Measurements from ENCODE around the gene TXNDC8.

DNA sequence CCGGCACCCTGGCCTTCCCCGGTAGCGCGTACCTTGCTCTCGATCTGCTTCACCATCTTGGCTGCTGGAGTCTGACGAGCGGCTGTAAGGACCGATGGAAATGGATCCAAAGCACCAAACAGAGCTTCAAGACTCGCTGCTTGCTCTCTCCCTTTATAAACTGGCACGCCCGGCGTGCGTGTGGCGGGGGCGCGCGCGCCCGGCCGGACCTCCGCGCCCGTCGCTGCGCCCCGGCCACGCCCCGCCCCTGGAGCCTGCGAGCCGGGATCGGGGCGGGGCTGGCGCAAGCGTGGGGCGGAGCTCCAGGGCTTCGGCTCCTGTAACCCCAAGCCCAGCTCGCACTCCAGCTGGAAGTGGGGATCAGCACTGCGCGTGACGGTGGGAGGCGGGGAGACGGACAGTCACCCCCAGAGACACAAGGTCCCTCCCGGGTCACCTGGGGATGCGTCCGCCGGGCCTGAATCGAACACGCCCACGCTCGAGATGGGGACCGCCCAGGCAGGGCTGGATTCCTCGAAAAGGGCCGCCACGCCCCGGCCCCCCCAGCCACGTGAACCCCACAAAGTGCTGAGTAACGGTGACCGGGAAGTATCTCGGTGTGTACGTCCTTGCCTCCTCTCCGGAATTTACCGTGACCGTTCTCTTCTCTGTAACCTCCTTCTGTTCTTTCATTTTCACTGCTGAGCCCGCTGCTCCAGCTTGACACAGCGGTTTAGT, 81.1 kb downstream of the TXNDC8 start, which contains the start of gene TXN:
- TF ChIP-seq, protein P1, sequence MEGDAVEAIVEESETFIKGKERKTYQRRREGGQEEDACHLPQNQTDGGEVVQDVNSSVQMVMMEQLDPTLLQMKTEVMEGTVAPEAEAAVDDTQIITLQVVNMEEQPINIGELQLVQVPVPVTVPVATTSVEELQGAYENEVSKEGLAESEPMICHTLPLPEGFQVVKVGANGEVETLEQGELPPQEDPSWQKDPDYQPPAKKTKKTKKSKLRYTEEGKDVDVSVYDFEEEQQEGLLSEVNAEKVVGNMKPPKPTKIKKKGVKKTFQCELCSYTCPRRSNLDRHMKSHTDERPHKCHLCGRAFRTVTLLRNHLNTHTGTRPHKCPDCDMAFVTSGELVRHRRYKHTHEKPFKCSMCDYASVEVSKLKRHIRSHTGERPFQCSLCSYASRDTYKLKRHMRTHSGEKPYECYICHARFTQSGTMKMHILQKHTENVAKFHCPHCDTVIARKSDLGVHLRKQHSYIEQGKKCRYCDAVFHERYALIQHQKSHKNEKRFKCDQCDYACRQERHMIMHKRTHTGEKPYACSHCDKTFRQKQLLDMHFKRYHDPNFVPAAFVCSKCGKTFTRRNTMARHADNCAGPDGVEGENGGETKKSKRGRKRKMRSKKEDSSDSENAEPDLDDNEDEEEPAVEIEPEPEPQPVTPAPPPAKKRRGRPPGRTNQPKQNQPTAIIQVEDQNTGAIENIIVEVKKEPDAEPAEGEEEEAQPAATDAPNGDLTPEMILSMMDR (IDR thresholded peaks at IDR 0.05; ENCODE audit: borderline replicate concordance, extremely low read depth, low read length, poor library complexity, severe bottlenecking) = no peak
- TF ChIP-seq EZH2 (IDR thresholded peaks at IDR 0.05; ENCODE audit: borderline replicate concordance, low read depth, low read length, severe bottlenecking) = no peak
